MM.1S (cell line): ENCODE results near the gene HIP1.

Source experiments
- DNase-seq: peaks from one replicate; pipeline ENCODE4 v3.0.0-alpha.2; 2015
- H2AFZ ChIP-seq: fragments of 300-600 bp; sonication (generic); 2 replicates; pipeline ENCODE4 v1.6.0; 2016; ENCODE audit warnings: antibody characterized with exemption, low read length
- H3F3A ChIP-seq: fragments of 300-600 bp; sonication (generic); 2 replicates; pipeline ENCODE4 v1.6.1; 2016; ENCODE audit warnings: mild to moderate bottlenecking, antibody characterized with exemption, low read length, moderate library complexity, mixed read lengths; ENCODE audit not compliant: insufficient read depth
- H3K27ac ChIP-seq: fragments of 300-600 bp; sonication (generic); 2 replicates; pipeline ENCODE4 v1.5.1; 2016; ENCODE audit warnings: mild to moderate bottlenecking, low read length
- H3K27me3 ChIP-seq: fragments of 300-600 bp; sonication (generic); replicated peaks from 2 replicates; pipeline ENCODE4 v1.6.0; 2016; ENCODE audit warnings: low read length; ENCODE audit not compliant: insufficient read depth
- H3K36me3 ChIP-seq: fragments of 300-600 bp; sonication (generic); replicated peaks from 2 replicates; pipeline ENCODE4 v1.6.1; 2016; ENCODE audit warnings: mild to moderate bottlenecking, low read length, mixed read lengths; ENCODE audit not compliant: insufficient read depth
- H3K4me1 ChIP-seq: fragments of 300-600 bp; sonication (generic); 2 replicates; pipeline ENCODE4 v1.6.1; 2016; ENCODE audit warnings: low read length, mixed read lengths
- H3K4me2 ChIP-seq: fragments of 300-600 bp; sonication (generic); 2 replicates; pipeline ENCODE4 v1.6.0; 2016; ENCODE audit warnings: low read depth, low read length
- H3K4me3 ChIP-seq: fragments of 300-600 bp; sonication (generic); 2 replicates; pipeline ENCODE4 v1.5.1; 2016; ENCODE audit warnings: low read length, mixed read lengths
- H3K79me2 ChIP-seq: fragments of 300-600 bp; sonication (generic); 2 replicates; pipeline ENCODE4 v1.6.1; 2016; ENCODE audit warnings: mixed run types, low read length, mixed read lengths
- H3K9ac ChIP-seq: fragments of 300-600 bp; sonication (generic); 2 replicates; pipeline ENCODE4 v1.6.1; 2016; ENCODE audit warnings: low read length, mixed read lengths
- H3K9me2 ChIP-seq: fragments of 300-600 bp; sonication (generic); replicated peaks from 2 replicates; pipeline ENCODE4 v1.6.1; 2016; ENCODE audit warnings: mild to moderate bottlenecking, low read length, mixed read lengths; ENCODE audit not compliant: insufficient read depth
- H3K9me3 ChIP-seq: fragments of 300-600 bp; sonication (generic); replicated peaks from 2 replicates; pipeline ENCODE4 v1.6.1; 2016; ENCODE audit warnings: mild to moderate bottlenecking, low read length, mixed read lengths; ENCODE audit not compliant: insufficient read depth
- H4K20me1 ChIP-seq: fragments of 300-600 bp; sonication (generic); 2 replicates; pipeline ENCODE4 v1.6.1; 2016; ENCODE audit warnings: mild to moderate bottlenecking, low read length, moderate library complexity, mixed read lengths; ENCODE audit not compliant: insufficient read depth
- CTCF ChIP-seq: fragments of 300-600 bp; sonication (generic); IDR thresholded peaks from 2 replicates; pipeline ENCODE4 v1.5.1; 2016; ENCODE audit warnings: antibody characterized with exemption, low read length, mixed read lengths
- EZH2 ChIP-seq: fragments of 300-600 bp; sonication (generic); optimal IDR thresholded peaks from 2 replicates; pipeline ENCODE3; 2017; ENCODE audit warnings: low read depth, mild to moderate bottlenecking, antibody characterized with exemption, low read length, mixed read lengths
- EZH2phosphoT487 ChIP-seq: fragments of 300-600 bp; sonication (generic); IDR thresholded peaks from 2 replicates; pipeline ENCODE4 v1.6.1; 2018; ENCODE audit warnings: antibody characterized with exemption, low read length

HIP1 gene

GRCh38 chr7:75691793-75692543 is 46.8 kb downstream of the HIP1 start:
- H3K27ac ChIP-seq, result no peak overlapping the region
- no peak overlapping the region for H3K9ac ChIP-seq
- TF ChIP-seq EZH2 (no peak), EZH2phosphoT487 (no peak), CTCF (no peak)
- H3K9me3 ChIP-seq, result no peaks in the 10 kb centered on the region
- no peaks in the 10 kb centered on the region for H3K36me3 ChIP-seq
- H3K4me3 ChIP-seq, result no peak overlapping the region
- H3K27me3 ChIP-seq, result no peaks in the 10 kb centered on the region
- H2AFZ ChIP-seq, result no peak overlapping the region
- no peaks in the 10 kb centered on the region for H3K4me1 ChIP-seq
- H4K20me1 ChIP-seq, result no peaks in the 10 kb centered on the region
- H3K79me2 ChIP-seq, result no peaks in the 10 kb centered on the region
- no peaks in the 10 kb centered on the region for H3F3A ChIP-seq
- no peaks in the 10 kb centered on the region for H3K9me2 ChIP-seq
- H3K4me2 ChIP-seq, result no peak overlapping the region
- no peak for DNase-seq

DNA sequence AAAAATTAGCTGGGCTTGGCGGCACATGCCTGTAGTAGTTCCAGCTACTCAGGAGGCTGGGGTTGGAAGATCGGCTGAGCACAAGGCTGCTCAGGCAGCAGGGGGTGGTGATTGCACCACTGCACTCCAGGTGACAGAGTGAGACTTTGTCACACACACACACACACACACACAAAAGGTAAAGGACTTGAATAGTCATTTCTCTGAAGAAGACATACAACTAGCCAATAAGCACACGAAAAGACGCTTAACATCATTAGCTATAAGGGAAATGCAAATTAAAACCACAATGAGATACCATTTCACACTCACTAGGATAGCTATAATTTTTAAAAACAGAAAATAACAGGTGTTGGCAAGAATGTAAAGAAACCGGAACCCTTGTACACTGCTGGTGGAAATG is 48.6 kb downstream of the HIP1 start:
- Histone ChIP-seq H3K4me3 (no peak overlapping the region), H3K4me1 (no peaks in the 10 kb centered on the region), H3K36me3 (no peaks in the 10 kb centered on the region), H3K9ac (no peak overlapping the region), H3K79me2 (no peaks in the 10 kb centered on the region), H4K20me1 (no peaks in the 10 kb centered on the region), H3K4me2 (no peak overlapping the region), H3K27me3 (no peaks in the 10 kb centered on the region), H3K9me3 (no peaks in the 10 kb centered on the region), H3F3A (no peaks in the 10 kb centered on the region), H3K9me2 (no peaks in the 10 kb centered on the region), H2AFZ (no peak overlapping the region), H3K27ac (no peak overlapping the region)
- DNase-seq, result no peak
- TF ChIP-seq EZH2, result no peak
- TF ChIP-seq CTCF, result no peak
- TF ChIP-seq EZH2phosphoT487, result no peak

DNA sequence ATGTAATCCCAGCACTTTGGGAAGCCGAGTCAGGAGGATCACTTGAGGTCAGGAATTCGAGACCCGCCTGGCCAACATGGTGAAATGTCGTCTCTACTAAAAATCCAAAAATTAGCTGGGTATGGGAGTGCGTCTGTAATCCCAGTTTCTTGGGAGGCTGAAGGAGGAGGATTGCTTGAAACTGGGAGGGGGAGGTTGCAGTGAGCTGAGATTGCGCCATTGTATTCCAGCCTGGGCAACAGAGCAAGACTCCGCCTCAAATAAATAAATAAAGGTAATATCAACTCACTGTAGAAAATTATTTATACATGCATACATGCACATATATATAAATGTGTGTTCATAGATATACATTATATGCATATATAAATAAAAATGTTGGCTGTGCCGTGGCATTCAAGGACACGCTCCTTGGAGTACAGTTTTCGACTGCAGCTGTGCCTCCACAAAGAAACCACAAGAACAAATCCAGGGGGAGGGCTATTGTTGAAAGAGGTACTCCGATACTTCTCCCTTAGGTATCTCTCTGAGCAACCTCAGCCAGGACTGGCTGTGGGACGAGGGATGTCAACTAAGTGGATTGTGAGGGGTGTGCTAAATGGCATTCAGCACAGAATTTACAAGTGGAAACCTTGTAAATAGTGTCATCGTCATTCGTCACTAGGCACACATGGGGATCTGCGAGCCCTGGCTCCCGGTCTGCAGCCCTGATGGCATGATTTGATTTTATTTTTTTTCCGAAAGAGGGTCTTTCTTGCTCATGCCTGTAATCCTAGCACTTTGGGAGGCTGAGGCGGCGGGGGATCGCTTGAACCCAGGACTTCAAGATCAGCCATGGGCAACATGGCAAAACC is 49.3 kb downstream of the HIP1 start:
- H3K36me3 ChIP-seq, result no peaks in the 10 kb centered on the region
- H3K4me2 ChIP-seq, result no peak overlapping the region
- DNase-seq, result no peak
- H3K27ac ChIP-seq, result no peak overlapping the region
- no peak overlapping the region for H2AFZ ChIP-seq
- no peak overlapping the region for H3K9ac ChIP-seq
- no peaks in the 10 kb centered on the region for H3K9me3 ChIP-seq
- H4K20me1 ChIP-seq, result no peaks in the 10 kb centered on the region
- no peaks in the 10 kb centered on the region for H3K27me3 ChIP-seq
- H3K9me2 ChIP-seq, result no peaks in the 10 kb centered on the region
- H3K4me3 ChIP-seq, result no peak overlapping the region
- no peak for TF ChIP-seq EZH2phosphoT487
- no peak for TF ChIP-seq CTCF
- no peak for TF ChIP-seq EZH2
- H3K79me2 ChIP-seq, result no peaks in the 10 kb centered on the region
- no peaks in the 10 kb centered on the region for H3K4me1 ChIP-seq
- H3F3A ChIP-seq, result no peaks in the 10 kb centered on the region
